GM10266 (cell line): ENCODE data around the gene HS3ST3A1.

Source experiments
- DNase-seq: peaks from one replicate; pipeline ENCODE4 v3.0.0; 2012; ENCODE audit errors: extremely low spot score
- TF ChIP-seq, protein P1 (sequence below): IDR thresholded peaks from 2 replicates; pipeline ENCODE4 v1.5.1; 2012; ENCODE audit warnings: mild to moderate bottlenecking, low read depth; ENCODE audit not compliant: control insufficient read depth, insufficient read depth; ENCODE audit errors: missing control alignments

HS3ST3A1 gene

DNA sequence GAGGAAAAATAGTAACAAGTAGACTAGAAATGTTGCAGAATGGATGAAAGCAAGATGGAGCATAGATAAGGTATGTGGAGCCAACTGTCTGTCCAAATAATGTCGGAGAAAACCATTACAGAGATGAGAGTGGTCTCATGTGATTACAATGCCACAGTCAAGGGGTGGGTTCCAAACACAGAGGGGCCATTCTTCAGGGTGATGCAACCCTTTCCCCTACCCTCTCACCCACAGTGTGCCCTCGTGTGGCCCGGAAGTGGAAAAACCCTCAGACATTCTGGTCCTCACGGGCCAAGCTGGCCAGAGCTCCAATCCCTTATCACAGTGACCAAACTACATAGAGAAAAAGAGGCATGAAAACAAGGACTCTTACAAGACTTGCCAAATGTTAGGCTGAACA is 17.7 kb upstream of the HS3ST3A1 start:
- TF ChIP-seq, protein P1, sequence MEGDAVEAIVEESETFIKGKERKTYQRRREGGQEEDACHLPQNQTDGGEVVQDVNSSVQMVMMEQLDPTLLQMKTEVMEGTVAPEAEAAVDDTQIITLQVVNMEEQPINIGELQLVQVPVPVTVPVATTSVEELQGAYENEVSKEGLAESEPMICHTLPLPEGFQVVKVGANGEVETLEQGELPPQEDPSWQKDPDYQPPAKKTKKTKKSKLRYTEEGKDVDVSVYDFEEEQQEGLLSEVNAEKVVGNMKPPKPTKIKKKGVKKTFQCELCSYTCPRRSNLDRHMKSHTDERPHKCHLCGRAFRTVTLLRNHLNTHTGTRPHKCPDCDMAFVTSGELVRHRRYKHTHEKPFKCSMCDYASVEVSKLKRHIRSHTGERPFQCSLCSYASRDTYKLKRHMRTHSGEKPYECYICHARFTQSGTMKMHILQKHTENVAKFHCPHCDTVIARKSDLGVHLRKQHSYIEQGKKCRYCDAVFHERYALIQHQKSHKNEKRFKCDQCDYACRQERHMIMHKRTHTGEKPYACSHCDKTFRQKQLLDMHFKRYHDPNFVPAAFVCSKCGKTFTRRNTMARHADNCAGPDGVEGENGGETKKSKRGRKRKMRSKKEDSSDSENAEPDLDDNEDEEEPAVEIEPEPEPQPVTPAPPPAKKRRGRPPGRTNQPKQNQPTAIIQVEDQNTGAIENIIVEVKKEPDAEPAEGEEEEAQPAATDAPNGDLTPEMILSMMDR: no peak

DNA sequence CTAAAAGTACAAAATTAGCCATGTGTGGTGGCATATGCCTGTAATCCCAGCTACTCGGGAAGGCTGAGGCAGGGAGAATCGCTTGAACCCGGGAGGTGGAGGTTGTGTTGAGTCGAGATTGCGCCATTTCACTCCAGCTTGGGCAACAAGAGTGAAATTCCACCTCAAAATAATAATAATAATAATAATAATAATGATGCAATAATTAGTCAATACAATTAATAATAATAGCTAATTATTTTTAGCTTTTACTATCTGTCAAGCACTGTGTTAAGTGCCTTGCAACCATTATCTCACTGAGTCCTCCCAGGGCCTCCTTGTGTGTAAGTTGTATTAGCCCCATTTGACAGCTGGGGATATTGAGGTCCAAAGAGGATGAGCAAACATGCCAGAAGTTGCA is 14.3 kb upstream of the HS3ST3A1 start:
- TF ChIP-seq, protein P1: no peak
- DNase-seq: no peak

More for the DNA sequence above, 17.7 kb upstream of the HS3ST3A1 start:
- DNase-seq: no peak

DNA sequence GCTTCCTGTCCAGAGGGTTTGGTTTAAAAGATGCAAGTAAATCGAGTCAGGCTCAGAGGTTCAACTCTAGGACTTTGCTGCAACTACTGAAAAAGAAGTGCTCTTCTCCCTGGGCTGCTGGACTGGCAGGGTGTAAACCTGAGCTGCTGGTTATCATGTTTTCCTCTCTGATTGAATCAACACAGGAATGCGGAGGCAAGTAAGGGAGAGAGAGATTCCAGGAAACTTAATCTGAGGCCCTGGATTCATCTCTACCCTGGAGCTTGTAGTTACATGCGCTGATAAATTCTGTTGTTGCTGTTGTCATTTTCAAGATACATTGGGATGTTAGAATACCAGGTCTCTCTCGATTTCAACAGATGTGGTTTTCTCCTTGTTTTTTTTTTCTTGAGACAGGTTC is 8.2 kb upstream of the HS3ST3A1 start:
- no peak for DNase-seq
- TF ChIP-seq, protein P1: no peak

DNA sequence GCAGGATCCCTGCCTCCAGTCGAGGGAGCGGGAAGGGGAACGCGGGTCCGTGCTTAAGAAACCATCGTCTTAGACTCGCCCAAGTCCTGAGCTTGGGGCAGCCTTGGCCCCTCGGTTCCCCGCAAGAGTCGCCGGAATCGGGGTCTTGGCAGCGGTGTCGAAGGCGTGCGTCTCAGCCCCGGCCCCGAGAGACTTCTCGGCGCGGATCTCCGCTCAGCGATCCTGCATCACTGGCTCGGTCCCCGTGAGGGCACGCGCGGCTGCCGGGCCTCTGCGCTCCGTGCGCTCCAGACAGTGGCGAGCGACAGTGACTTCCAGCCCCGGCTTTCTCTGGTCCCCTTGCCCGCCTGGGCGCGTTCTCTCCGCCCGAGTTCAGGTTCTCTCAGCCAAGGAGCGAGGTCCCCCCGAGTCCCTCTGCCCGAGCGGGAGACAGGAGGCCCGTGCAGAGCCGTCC is 380 bp downstream of the HS3ST3A1 start:
- DNase-seq: no peak
- TF ChIP-seq, protein P1: no peak

DNA sequence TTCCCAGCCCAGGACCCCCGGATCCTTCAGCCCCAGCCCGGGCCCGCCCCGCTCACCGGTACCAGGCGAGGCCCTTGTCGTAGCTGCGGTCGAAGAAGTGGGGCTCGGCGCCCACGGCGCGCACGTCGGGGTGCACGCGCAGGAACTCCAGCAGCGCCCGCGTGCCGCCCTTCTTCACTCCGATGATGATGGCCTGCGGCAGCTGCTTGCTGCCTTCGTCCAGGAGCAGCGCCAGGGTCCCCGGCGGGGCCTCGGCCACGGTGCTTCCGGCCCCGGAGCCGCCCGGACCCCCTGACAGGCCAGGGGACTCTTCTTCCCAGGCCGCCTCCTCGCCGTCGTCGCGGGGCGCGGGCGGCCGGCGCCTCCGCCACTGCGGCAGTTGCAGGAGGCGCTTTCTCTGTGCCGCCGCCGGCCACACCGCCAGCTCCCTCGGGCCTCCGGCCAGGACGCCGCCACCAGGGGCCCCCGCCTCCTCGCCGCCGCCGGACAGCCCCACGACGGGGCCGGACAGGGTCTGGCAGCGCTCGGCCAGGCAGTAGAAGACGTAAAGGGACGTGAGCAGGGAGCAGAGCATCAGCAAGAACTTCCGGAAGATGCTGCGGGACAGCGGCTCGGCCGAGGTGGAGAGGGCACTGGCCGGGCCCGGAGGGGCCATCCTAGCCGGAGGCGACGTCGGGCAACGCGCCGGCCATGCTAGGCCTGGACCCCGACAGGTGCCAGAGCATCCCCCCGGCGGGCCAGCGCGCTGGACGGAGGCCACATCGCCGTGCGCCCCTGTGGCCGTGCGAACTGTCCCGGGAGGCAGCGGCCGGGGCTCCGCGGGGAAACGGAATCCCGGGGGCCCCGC is 1.0 kb downstream of the HS3ST3A1 start:
- TF ChIP-seq, protein P1: no peak
- DNase-seq: no peak

DNA sequence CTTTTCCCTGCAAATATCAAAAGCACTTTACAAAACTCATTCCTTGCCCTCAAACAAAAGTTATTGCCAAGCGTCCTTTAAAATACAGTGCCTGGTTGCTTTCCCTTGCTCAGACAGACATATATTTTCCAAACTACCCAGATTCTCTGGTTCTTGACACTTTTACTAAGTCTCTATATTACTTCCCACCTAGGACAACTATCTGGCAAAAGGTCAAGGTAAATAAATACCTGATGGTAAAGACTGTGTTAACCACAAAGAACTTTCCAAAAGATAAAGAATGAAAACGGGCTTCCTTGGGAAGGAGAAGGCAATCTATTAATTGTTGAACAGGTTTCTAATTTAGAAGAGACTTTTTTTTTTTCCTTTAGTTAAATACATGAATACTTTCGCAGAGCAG is 1.9 kb downstream of the HS3ST3A1 start:
- TF ChIP-seq, protein P1: no peak
- DNase-seq: no peak

DNA sequence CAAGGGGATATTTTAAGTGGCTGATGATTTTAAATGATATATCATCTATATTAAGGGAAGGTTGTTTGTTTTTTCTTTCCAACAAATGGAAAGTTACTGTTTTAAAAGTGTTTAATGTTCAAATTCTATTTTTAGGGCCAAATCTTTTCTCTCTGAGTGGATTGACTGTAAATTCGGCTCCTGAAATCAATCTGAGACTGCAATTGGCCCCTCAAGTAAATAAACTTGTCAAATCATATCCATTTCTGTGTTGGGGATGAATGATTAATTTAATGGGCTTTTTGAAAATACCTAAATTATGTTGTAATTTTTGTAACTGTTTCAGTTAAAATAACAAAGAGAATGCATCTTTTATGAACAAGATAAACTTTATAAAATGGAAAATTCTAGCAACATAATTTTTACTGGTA is 2.6 kb downstream of the HS3ST3A1 start:
- no peak for DNase-seq
- TF ChIP-seq, protein P1: no peak
